CMK (cell line): ENCODE measurements around the gene NTM.

Source experiments
- DNase-seq: peaks from one replicate; pipeline ENCODE4 v3.0.0-alpha.2; 2010; ENCODE audit warnings: low read depth

Gene NTM

DNA sequence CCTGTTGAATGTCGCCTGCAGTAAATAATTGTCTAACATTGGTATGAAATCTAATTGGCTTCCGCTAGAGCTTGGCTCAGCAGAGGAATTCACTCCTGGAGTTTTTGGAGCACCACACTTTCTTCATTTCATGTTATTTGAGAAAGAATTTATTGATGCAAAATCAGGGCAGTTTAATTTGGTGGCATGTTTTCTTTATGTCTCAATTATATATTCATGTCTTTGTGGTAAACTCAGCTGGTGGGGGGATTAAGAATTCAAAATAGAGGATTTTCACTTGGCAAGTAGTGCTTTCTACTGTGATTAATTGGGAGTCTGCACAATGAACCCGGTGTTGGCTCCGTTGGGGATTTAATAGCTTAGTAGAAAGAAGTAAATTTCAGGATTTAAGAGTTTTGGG, 784.4 kb downstream of the NTM start:
- no peak for DNase-seq

DNA sequence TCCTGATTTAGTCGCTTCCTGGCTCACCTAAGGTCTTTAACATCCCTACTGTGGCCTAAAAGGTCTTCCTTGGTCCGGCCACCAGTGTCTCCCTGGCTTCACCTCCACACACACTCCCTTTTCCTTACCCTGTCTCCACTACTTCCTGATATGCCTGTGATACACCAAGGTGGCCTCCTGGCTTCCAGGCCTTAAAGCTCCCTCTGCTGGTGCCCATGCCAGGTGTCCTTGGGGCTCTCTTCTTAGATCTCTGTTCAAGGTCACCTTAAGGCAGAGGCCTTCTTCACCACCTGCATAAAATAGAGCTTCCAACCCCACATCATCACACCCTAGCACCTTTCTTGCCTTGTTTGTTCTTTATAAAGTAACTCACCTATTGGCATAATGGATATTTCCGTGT, 787.7 kb downstream of the NTM start:
- no peak for DNase-seq

DNA sequence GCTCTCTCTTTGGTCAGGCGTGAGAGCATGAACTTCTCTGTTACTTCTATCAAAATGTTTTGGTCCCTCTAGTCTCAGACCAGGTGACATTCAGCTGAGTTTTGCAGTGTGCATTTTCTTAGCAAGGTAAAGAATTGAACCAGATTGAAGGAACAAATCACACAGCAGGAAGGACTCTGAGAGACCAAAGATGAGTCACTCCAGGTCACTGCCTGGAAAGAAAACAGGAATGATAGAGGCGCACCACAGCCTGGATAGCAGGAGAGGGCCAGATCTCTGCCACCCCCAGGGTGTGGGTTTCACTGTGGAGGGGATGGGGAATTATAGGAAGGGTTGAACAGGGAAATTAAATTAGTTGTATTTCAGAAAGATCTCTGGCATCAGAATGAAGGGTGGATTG, 788.3 kb downstream of the NTM start:
- no peak for DNase-seq

GRCh38 chr11:132161403-132162078, 791.1 kb downstream of the NTM start:
- no peak for DNase-seq

- no peak for DNase-seq
These were observed 798.0 kb downstream of the NTM start for GRCh38 chr11:132168344-132168981.

- DNase-seq: no peak
These were observed 800.6 kb downstream of the NTM start for GRCh38 chr11:132171031-132171430.

DNA sequence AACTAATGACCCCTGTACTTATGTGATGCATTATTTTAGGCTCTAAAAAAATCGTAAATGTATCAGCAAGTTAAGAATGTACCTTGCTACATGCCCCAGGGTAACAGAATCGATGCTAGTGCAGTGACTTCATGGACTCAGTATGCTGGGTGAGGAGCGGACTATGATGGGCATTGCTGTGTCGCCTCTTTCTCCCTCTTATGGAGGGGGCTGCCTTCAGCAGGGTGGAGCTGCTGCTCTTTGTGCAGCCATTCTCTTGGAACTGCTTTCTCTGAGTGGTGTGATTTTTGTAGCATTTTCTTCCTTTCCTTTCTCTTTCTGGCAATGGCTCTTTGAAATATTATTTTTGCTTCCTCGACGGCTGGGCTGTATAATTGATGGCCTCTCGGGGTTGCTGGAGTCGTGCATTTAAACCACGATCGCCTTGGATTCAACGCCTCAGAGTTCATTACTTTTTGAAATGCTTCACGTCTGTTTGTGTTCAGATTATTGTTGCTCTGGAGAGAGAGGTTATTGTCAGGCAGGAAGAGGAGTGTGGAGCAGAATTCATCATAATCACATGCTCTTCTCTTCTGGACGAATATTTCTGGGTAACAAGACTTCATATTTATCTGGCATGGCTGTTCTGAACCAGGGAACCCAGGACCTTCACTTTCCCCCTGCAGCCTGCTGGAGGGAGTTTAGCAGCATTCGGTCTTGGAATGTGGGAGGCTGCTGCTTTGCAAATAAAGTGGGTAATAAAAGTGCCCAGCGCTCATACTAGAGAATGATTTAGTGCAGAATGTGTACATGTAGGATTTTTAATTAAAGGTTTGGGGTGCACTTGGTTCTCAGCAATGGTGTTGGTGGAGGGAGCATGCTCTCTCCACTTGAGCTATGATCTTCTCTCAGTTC, 804.2 kb downstream of the NTM start:
- DNase-seq: no peak

DNA sequence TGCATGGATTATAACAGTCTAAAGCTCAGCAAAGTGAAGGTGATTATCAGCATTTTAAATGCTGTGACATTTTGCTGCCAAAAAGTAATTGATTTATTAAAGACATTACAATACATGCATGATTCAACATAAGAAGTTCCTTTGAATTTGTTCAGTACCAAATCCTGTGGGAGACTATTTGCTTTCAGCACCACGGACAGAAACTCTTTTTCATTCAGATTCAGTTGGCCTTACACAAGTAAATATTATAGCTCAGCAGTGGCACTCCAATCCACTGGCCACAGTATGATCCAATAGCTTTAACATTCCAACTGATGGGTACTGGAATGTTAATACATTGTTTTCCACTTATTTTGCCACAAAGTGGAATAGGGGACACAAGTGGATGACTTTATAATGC, 806.7 kb downstream of the NTM start:
- DNase-seq: no peak

- DNase-seq: no peak
These were observed 813.7 kb downstream of the NTM start for GRCh38 chr11:132184079-132184478.

DNA sequence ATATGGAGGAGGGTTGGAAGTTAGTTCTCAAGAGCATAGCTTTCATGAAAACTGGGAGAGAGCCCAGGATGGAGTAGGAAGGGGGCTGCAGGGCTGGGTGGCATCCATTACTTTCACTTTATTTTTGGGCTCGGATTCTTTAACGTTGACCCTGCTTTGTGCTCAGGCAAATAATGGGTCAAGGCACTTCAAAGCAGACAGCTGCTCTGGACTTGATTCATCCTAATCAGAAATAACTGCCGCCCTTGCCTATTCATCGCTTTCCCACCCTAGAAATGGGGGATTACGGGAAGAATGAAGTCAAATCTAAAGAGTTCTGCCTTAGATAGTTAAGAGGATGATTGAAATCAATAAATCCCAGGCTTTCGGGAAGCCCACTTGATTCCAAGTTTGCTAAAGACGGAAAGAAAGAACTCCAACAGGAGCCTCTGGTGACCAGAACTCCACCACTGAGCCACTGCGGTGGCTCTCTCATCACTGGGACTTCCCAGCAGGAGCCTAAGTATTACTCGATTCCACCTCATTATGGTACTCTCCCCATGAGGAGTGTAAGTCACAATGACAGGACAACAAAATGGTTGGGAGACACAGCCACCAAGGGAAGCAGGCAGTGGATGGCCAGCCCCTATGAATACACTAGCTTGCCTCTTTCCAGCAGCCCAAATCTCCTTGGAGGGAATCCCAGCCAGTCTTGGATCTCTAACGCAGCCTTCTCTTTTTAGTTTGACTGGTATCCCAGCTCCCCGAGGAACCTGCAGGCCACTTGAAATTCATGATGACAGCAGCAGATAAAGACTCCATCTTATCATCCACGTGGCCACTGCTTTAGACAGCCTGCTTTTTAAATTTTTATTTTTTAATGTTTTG, 815.5 kb downstream of the NTM start:
- DNase-seq: no peak

- DNase-seq: no peak
These were observed 816.3 kb downstream of the NTM start for GRCh38 chr11:132186699-132187098.

DNA sequence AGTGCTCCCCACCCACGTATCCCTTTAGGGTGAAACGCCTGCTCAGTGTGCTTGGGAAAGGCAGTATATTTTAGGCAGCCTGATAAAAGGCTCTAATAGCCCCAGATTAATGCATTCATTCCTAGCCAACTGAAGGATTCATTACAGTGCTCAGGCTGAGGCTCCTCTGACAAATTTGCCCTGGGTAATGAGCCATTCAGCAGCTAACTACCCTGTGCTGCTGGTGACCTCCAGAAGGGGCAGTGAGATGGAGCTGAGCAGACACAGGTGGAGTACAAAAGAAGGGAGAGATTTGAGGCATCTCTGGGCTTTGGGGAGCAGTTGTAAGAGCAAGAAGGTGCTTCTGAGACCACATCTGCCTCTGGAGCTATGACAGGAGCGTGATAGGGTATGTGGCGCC, 817.0 kb downstream of the NTM start:
- no peak for DNase-seq

DNA sequence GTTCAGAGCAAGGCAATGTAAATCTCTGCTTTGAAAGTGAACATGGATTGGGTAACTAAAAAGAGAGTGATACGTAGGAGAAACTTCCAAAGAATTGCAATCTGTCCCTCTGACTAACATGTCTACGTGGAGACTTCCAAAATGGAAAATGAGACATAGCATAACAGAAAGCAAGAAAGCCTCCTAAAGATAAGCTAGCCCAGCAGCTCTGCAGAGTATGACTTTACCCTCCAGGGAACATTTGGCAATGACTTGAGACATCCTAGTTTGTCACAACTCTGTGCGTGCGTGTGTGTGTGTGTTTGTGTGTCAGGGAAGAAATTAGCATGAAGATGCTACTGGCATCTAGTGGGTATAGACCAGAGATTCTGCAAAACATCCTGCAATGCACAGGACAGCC, 817.4 kb downstream of the NTM start:
- DNase-seq: no peak

DNA sequence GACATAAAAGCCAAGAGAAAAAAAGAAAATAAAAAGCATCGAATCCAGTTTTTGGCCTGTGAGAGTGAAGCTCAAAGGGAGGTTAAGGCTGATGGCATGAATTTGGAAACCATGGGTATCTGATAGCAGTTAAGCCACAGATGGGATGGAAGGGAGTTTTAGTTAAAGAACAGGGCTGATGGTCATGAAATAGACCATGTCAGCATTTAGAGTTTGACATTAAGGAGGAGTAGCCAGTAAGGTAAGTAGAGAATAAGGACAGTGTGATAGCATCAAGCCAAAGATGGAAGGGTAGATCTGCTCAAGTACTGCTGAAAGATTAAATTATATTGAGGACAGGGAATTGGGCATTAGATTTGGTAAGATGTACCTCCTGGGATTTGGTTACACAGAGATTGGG, 826.5 kb downstream of the NTM start:
- no peak for DNase-seq

- DNase-seq: no peak
These were observed 830.0 kb downstream of the NTM start for GRCh38 chr11:132200353-132200936.

GRCh38 chr11:132202621-132203020, 832.2 kb downstream of the NTM start:
- DNase-seq: no peak

DNA sequence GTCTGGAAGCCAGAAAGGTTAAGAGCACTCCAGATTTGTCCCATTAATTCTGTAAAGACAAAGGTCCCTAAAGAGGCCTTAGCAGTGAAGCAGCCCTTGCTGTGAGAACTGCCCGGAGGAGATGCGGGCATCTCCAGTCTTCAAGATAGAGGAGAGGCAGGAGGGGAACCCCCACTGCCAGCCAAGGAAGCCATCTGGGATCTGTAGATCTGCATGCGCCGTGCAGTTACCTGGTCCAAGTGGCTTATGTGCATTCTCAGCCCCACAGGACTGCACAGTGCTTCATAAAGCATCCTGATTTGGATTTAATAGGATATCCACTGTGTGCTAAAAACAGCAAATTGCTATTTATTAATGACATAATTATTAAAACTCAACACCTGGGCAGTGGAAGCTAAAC, 834.6 kb downstream of the NTM start:
- DNase-seq: no peak

DNA sequence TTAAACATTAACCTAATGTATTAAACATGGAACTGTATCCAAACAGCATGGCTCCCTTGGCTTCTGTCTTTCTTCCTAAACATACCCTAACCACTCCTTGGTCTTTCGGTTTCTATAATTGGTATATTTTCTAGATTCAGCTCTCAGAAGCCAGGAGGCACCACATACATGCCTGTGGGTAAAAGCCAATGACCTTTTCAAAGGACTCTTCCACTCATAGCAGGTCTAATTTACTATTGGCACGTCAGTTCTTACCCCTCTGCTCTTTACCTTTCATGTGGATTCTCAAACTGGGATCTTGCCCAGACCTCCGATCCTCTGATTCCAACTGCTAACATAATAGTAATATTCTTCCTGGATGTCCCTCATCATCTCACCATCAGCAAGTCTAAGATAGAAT, 835.1 kb downstream of the NTM start:
- DNase-seq: no peak

DNA sequence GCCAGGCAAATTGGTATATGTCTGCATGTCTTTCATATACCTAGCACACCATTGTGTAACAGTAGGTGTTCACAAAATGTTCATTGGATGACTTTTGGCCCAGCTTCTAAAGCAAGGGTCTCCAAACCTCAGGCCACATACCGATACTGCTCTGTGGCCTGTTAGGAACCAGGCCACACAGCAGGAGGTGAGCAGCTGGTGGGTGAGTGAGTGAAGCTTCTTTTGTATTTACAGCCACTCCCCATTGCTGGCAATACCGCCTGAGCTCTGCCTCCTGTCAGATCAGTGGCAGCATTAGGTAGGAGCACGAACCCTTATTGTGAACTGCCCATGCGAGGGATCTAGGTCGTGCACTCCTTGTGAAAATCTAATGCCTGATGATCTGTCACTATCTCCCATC, 836.6 kb downstream of the NTM start:
- no peak for DNase-seq

DNA sequence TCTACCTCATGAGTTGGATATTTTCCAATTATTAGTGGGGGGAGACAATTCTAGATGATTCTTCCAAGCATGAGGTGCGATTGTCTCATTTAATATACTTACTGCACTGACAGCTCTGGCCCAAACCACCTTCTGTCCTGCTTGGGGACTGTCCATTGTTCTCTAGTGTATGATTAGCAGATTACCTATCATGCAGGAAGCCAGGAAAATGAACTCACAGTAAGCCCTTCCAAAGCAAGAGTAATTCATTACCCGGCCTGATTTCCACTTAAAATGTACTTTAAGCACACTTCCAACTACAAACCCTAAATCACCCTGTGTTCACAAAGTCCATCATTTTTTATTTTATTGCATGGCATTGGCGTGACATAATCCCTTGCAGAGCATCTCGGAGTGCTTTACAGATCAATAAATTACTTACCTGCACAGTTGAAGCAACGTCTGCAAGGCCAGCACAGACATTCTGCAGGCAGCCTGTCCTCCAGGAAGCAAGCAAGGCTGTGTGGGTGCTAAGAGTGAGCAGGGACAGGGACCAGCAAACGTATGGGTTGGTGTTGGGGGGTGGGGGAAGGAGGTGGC, 838.2 kb downstream of the NTM start:
- no peak for DNase-seq

DNA sequence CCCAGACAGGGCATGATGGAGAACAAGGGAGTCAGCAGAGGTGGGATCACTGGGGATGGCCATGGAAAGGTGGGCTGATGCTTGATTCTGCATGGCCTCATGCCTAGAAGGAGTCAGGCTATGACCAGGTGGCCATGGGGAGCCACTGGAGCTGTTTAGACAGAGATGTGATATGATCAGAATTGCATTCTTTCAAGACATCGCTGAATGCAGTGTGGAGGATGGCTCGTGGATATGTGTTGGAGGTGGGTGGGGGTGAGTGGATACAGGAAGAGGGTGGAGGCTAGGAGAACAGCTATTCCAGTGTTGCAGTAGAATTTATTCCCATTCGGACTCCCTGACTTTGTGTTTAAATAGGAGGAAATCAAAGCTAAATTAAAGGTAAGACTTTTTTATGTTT, 841.1 kb downstream of the NTM start:
- no peak for DNase-seq
